ENCODE measurements around the gene FRYL.

FRYL gene

DNA sequence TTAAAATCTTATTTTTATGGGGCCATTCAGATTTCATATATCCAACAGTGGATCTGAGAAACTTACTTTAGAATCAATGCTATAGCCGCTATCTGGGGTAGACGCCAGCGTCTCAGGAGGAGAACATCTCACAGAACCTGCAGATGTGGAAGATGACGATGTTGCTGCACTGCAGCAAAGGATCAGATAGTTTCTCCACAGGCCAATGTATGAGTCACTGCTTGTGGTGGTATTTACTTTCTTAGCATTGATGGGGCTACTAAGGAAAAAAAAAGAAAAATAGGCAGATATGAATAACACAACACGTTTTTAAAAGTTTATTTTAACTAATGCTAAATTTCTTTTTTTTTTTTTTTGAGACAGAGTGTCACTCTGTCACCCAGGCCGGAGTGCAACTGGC lies 204.1 kb downstream of the FRYL start:
- no peak for TF ChIP-seq TAF1 (IDR thresholded peaks at IDR 0.05; ENCODE audit: borderline replicate concordance, low read depth, low read length)
- TF ChIP-seq POLR2AphosphoS5 (IDR thresholded peaks at IDR 0.05; ENCODE audit: low read depth, low read length): no peak
- TF ChIP-seq POLR2A (IDR thresholded peaks at IDR 0.05; ENCODE audit: low read depth, low read length): no peak
- no peak for FAIRE-seq
- no peak for DNase-seq (ENCODE audit: insufficient read length)

DNA sequence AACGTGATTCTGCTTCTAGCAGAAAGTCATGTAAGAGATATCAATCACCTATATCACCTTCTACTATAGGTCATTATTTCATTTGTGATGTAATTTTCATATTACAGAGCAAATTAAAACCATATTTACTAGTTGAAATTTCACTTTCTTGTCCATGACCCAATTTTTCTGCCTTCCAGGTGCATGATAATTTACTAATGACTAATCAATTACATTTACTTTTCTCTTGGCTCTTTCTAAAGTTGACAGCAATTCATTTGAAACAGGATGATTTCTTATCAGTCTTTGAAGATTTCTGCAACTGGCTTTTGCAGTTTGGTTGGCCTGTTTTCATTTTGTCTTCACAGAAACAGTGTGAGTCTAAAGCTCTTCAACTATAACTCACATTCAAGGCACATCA lies 208.6 kb downstream of the FRYL start:
- FAIRE-seq: no peak
- TF ChIP-seq POLR2A (IDR thresholded peaks at IDR 0.05; ENCODE audit: low read depth, low read length) (no peak), POLR2AphosphoS5 (IDR thresholded peaks at IDR 0.05; ENCODE audit: low read depth, low read length) (no peak), TAF1 (IDR thresholded peaks at IDR 0.05; ENCODE audit: borderline replicate concordance, low read depth, low read length) (no peak)
- no peak for DNase-seq (ENCODE audit: insufficient read length)

DNA sequence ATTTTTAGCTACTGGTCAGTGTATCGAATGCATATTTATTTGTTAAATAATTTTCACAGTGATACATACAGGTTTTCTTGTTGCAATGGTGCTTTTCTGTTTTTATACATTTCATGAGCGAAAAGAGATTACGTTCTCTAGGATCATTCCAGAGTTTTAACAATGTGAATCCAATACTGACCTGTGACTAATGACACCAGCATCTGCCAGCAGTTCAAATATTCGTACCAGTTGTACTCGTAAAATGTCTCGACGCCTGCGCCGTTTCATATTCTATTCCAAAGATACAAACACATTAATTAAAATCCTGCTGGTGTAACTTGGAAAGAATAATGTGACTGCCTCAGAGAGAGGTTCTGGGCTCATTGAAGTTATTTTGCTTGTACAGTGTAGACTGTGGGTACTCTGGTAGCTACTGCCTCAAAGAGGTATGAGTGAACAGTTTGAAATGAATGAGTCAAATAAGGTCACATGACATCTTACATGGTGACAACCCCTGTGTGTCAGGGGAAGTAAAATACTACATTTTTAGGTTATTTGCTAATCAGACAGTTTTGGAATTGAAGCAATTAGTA lies 209.3 kb downstream of the FRYL start:
- FAIRE-seq (no peak), DNase-seq (ENCODE audit: insufficient read length) (no peak)
- TF ChIP-seq POLR2A (IDR thresholded peaks at IDR 0.05; ENCODE audit: low read depth, low read length): no peak
- no peak for TF ChIP-seq TAF1 (IDR thresholded peaks at IDR 0.05; ENCODE audit: borderline replicate concordance, low read depth, low read length)
- no peak for TF ChIP-seq POLR2AphosphoS5 (IDR thresholded peaks at IDR 0.05; ENCODE audit: low read depth, low read length)

DNA sequence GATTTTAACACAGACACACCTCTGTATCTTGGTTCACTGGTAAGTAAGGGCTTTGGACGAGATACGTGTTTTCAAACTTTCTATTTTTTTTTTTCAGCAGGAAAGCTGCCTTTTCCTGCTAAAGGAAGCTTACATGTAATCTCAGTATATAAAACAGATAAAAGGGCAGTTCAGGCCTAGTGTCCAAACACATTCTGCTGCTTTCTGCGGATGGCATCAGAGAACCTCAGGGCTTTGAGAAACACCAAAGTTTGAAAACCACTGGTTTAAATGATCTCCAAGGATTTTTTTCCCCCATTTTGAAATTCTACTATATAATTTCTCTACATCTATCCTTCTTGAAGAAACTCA lies 214.1 kb downstream of the FRYL start:
- no peak for DNase-seq (ENCODE audit: insufficient read length)
- TF ChIP-seq POLR2AphosphoS5 (IDR thresholded peaks at IDR 0.05; ENCODE audit: low read depth, low read length): no peak
- no peak for TF ChIP-seq POLR2A (IDR thresholded peaks at IDR 0.05; ENCODE audit: low read depth, low read length)
- no peak for TF ChIP-seq TAF1 (IDR thresholded peaks at IDR 0.05; ENCODE audit: borderline replicate concordance, low read depth, low read length)
- FAIRE-seq: peak; percentile 40

DNA sequence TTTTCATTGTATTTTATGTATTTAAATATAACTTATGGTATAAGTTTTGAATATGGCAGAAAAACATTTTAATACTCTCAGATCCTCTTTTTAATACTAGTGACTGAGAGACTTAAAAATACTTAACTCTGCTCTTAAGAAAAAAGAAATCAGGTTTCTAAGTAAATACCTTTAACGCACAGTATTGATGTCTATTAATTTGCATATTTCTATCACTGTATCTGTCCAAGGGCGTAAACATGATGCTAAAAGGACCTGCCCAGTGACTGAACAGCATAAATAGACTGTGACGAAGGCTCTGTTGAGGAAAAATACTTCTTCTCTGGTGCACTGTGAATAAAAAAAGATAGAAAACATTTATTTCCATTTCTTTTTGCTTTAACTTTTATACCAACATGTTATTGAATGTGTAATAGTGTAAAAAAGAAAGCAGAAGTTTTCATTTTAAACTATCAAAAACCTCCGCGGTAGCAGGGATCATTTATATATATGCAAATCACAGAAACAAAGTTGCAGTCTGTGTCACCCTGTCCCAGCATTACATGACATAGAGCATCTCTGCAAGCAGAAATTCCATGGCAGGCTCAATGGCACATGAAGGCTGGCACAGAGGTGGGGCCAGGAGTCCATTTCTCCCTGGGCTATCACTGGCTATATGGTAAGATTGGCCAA lies 214.6 kb downstream of the FRYL start:
- TF ChIP-seq POLR2A (IDR thresholded peaks at IDR 0.05; ENCODE audit: low read depth, low read length) (no peak), POLR2AphosphoS5 (IDR thresholded peaks at IDR 0.05; ENCODE audit: low read depth, low read length) (no peak), TAF1 (IDR thresholded peaks at IDR 0.05; ENCODE audit: borderline replicate concordance, low read depth, low read length) (no peak)
- no peak for DNase-seq (ENCODE audit: insufficient read length)
- FAIRE-seq: no peak

DNA sequence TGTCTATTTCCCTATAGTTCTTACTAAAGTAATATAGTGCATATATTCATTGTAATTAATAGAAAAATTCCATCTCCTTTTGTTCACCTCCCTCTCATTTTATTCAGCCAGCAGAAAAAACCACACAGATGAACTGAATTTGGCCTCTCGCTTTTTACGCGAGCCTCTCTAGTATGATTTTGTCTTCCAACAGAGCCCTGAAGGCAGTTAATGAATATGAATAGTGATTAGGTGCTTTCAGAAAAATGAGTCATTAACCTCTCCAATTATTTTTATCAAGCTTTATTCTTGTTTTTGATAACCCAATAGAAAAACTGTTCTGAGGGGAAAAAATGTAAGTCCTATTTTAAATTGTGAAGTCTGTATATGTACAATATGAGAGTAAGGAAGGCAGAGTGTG lies 215.9 kb downstream of the FRYL start:
- FAIRE-seq: no peak
- DNase-seq (ENCODE audit: insufficient read length): no peak
- TF ChIP-seq POLR2A (IDR thresholded peaks at IDR 0.05; ENCODE audit: low read depth, low read length): no peak
- TF ChIP-seq TAF1 (IDR thresholded peaks at IDR 0.05; ENCODE audit: borderline replicate concordance, low read depth, low read length): no peak
- no peak for TF ChIP-seq POLR2AphosphoS5 (IDR thresholded peaks at IDR 0.05; ENCODE audit: low read depth, low read length)

DNA sequence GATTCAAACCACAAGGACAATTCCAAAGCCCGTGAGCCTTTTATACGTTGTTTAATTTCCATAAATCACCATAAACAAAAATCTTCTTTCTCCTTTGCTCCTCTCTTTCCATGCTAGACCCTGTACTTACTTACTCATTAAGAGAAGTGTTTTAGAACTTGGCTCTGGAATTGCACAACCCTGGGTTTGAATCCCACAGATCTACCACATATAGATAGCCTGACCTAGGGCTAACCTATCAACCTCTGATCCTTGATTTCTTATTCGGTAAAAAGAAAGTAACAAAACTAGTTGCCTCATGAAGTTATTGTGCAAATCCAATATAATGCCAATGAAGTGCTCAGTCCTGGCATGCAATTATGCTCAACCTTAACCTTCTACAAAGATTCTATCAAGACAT lies 221.3 kb downstream of the FRYL start:
- FAIRE-seq: peak; percentile 14
- no peak for DNase-seq (ENCODE audit: insufficient read length)
- no peak for TF ChIP-seq POLR2AphosphoS5 (IDR thresholded peaks at IDR 0.05; ENCODE audit: low read depth, low read length)
- no peak for TF ChIP-seq TAF1 (IDR thresholded peaks at IDR 0.05; ENCODE audit: borderline replicate concordance, low read depth, low read length)

DNA sequence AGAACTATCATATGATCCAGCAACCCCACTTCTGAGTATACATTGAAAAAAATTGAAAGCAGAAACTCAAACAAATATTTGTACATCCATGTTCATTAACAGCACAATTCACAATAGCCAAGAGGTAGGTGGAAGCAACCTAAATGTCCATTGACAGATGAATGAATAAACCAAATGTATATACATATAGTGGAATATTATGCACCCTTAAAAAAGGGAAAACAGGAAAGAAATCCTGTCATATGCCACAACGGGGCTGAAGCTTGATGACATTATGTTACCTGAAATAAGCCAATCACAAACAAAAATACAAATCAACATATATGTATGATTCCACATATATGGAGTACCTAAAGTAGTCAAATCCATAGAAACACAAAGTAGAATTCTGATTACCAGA lies 222.1 kb downstream of the FRYL start:
- DNase-seq (ENCODE audit: insufficient read length) (no peak), FAIRE-seq (no peak)
- TF ChIP-seq TAF1 (IDR thresholded peaks at IDR 0.05; ENCODE audit: borderline replicate concordance, low read depth, low read length) (no peak), POLR2AphosphoS5 (IDR thresholded peaks at IDR 0.05; ENCODE audit: low read depth, low read length) (no peak), POLR2A (IDR thresholded peaks at IDR 0.05; ENCODE audit: low read depth, low read length) (no peak)

DNA sequence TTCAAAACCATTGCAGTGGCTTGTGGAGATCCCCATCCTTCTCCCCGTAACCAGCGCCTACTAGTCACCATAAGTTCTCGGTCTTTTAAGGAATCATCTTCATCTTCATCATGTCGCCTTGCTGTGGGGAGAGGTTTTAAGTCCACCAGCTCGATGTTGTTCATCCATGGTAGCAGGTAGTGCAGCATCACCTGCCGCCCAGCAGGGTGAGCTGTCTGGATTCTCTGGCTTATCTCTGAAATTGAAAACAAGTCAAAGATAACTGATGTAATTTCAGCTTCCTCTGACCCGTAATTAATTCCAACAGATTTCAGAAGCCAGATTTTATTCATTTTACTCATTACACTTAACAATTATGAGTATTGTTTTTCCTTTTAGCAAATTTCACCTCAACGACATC lies 222.6 kb downstream of the FRYL start:
- FAIRE-seq (no peak), DNase-seq (ENCODE audit: insufficient read length) (no peak)
- TF ChIP-seq POLR2A (IDR thresholded peaks at IDR 0.05; ENCODE audit: low read depth, low read length) (no peak), POLR2AphosphoS5 (IDR thresholded peaks at IDR 0.05; ENCODE audit: low read depth, low read length) (no peak), TAF1 (IDR thresholded peaks at IDR 0.05; ENCODE audit: borderline replicate concordance, low read depth, low read length) (no peak)

DNA sequence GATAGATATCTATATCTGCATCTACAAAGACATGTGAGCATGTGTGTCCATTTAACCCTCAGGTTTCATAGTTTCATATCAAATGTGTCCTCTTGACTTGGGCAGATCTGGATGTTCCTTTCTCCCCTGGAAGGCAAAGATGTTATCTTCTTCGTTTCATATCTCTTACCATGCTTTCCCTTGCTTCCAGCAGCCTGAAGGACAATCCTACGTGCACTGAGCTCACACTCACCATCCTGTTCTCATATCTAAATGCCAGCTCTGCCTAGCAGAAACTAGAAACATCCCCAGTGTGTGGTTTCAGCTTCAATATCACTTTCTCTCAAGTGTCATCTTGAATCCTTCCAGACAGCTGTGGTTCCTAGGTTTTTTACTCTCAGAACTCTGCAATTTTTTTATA lies 223.8 kb downstream of the FRYL start:
- no peak for FAIRE-seq

DNA sequence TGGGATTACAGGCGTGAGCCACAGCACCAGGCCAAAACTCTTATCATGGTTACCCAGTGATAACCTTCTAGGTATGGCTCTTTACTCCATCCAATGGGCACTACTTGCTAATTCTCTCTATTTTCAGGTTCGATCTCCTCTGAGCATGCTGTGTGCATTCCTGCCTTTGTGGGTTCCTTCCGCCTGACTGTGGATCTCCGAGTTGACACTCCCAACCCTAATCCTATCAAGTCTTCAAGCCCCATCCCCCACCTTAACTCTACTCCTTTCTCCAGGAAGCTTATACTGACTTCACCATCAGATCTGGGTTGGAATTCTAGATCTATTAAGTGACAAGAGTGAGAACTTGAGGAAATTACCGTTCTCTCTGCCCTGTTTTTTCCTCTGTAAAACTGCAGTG lies 225.5 kb downstream of the FRYL start:
- no peak for TF ChIP-seq POLR2A (IDR thresholded peaks at IDR 0.05; ENCODE audit: low read depth, low read length)
- TF ChIP-seq TAF1 (IDR thresholded peaks at IDR 0.05; ENCODE audit: borderline replicate concordance, low read depth, low read length): no peak
- no peak for TF ChIP-seq POLR2AphosphoS5 (IDR thresholded peaks at IDR 0.05; ENCODE audit: low read depth, low read length)
- FAIRE-seq: no peak
- no peak for DNase-seq (ENCODE audit: insufficient read length)

More for the DNA sequence above, 223.8 kb downstream of the FRYL start:
- TF ChIP-seq TAF1 (IDR thresholded peaks at IDR 0.05; ENCODE audit: borderline replicate concordance, low read depth, low read length): no peak
- no peak for TF ChIP-seq POLR2A (IDR thresholded peaks at IDR 0.05; ENCODE audit: low read depth, low read length)
- TF ChIP-seq POLR2AphosphoS5 (IDR thresholded peaks at IDR 0.05; ENCODE audit: low read depth, low read length): no peak
- DNase-seq (ENCODE audit: insufficient read length): no peak

DNA sequence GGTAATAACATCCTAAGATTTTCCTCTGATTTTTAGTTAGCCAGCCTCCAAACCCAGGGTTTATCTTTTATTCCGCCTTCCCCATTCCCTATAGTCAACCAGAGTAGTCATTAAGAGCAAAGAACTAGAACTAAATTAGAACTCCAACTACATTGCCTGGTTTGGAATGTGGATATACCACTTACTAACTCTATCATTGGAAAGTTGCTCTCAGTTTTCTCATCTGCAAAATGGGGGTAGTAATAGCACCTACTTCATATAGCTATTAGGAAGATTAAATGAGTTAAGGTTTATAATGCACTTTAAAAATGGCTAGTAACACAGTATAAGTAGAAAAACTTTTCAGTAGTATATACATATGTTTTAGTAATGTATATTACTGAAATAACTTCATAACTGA lies 226.4 kb downstream of the FRYL start:
- DNase-seq (ENCODE audit: insufficient read length): no peak
- TF ChIP-seq POLR2AphosphoS5 (IDR thresholded peaks at IDR 0.05; ENCODE audit: low read depth, low read length): no peak
- no peak for TF ChIP-seq TAF1 (IDR thresholded peaks at IDR 0.05; ENCODE audit: borderline replicate concordance, low read depth, low read length)
- TF ChIP-seq POLR2A (IDR thresholded peaks at IDR 0.05; ENCODE audit: low read depth, low read length): no peak
- no peak for FAIRE-seq
